Peyer's patch (tissue), 4 donors: Measurements from ENCODE around the gene BRAT1. TPM values are rescaled to one million over a fixed set of nuclear protein-coding genes. Genes with fewer than 3 reads are reported as not detected.

Experiments
- DNase-seq, 3 donors: peaks; one replicate each; pipeline ENCODE4 v3.0.0-alpha.2; 2017 to 2019
- H3K27ac ChIP-seq, 4 donors: fragments of 200-600 bp; sonication (generic); one replicate each; pipeline ENCODE4 v1.5.1; 2016 to 2019
- H3K27me3 ChIP-seq, 2 donors: fragments of 200-600 bp; sonication (generic); one replicate each; pipeline ENCODE4 v1.5.1; 2019
- H3K36me3 ChIP-seq, 3 donors: fragments of 200-600 bp; sonication (generic); one replicate each; pipeline ENCODE4 v1.5.1; 2016 to 2019
- H3K4me1 ChIP-seq, 4 donors: fragments of 200-600 bp; sonication (generic); one replicate each; pipeline ENCODE4 v1.5.1; 2016 to 2019
- H3K4me3 ChIP-seq, 4 donors: fragments of 200-600 bp; sonication (generic); 1 replicate in 3 of 4; 2 replicates in 1 of 4; pipeline ENCODE4 v1.5.1; 2016 to 2019; ENCODE audit warnings: mild to moderate bottlenecking in 1 of 4
- H3K9me3 ChIP-seq, 4 donors: fragments of 200-600 bp; sonication (generic); one replicate each; pipeline ENCODE4 v1.5.1; 2016 to 2019; ENCODE audit warnings: mild to moderate bottlenecking in 1 of 4
- CTCF ChIP-seq, 6 experiments: fragments of 450-650 bp in 4 of 6; fragments of 200-600 bp in 2 of 6; sonication (generic) in 1 of 6; IDR thresholded peaks; one replicate each; pipeline ENCODE4 v1.5.1; 2017 to 2019; ENCODE audit warnings: antibody characterized with exemption in 6 of 6, mild to moderate bottlenecking in 3 of 6, moderate library complexity in 1 of 6
- POLR2A ChIP-seq, 2 donors: fragments of 450-650 bp; IDR thresholded peaks; one replicate each; pipeline ENCODE4 v1.5.1; 2017; ENCODE audit warnings: antibody characterized with exemption in 2 of 2, mild to moderate bottlenecking in 2 of 2, moderate library complexity in 2 of 2
- total RNA-seq, 4 donors: library from RNA; depleted of rRNA; stranded (reverse); fragments of >200 nt; gene quantifications; one replicate each; pipeline ENCODE4 v1.1.0, GENCODE V29; 2016

The BRAT1 gene
- total RNA-seq, 4 donors from 2014 or later: 43.3 to 73.3 (median 54.1) TPM

DNA sequence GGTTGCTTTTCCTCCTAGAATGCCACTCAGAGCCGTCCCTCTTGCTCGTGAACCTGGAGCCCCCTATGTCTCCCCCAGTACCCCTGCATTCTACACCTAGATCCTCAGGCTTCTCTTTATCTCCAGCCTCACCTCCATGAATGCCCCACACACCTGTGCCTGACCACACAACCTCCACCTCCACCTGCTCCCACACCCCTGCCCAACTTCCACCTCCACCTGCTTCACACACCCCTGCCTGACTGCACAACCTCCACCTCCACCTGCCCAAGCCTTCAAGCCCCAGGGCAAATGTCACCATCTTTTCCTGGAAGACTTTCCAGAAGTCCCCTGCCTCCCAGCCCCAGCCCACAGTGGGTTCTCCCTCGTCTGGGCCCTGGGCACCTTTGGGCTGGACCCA is 42.6 kb downstream of the BRAT1 start:
- no peak for TF ChIP-seq CTCF (IDR thresholded peaks at IDR 0.05)
- no peak for TF ChIP-seq POLR2A (IDR thresholded peaks at IDR 0.05)
- peak overlapping the region; percentile 62 to 97 (median 88) for H3K27ac ChIP-seq
- no peaks in the 10 kb centered on the region for H3K27me3 ChIP-seq
- H3K36me3 ChIP-seq: no peaks in the 10 kb centered on the region
- H3K9me3 ChIP-seq: no peaks in the 10 kb centered on the region
- peaks cover 0 to 55% (median 46%) of the 10 kb centered on the region in 4 donors for H3K4me1 ChIP-seq
- DNase-seq: no peak
- H3K4me3 ChIP-seq: no peak overlapping the region

DNA sequence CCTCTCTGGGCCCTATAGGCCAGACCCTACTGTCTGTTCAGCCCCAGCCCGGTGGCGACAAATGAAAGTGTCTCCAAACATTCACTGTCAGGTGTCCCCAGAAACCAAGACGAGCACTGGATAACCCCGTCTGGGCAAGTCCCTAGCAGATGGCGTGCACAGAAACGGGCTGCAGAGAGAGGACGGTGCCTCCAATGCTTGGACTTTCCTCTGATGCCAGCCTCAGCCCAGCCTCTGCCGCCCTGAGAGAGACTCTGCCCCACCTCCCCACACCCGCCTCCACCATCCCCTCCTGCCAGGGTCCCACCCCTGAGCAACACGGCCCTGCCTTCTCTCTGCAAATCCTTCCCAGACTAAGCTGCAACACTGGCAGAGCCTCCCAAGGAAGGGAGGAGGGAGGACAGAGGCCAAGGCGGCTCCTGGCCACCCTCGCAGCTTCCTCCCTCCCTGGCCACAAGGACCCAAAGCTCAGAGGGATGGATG is 43.1 kb downstream of the BRAT1 start:
- no peaks in the 10 kb centered on the region for H3K27me3 ChIP-seq
- H3K4me3 ChIP-seq: peak overlapping the region in 1 of 4 donors; percentile 32
- peaks cover 0 to 55% (median 47%) of the 10 kb centered on the region in 4 donors for H3K4me1 ChIP-seq
- H3K27ac ChIP-seq: peak overlapping the region; percentile 62 to 97 (median 88)
- DNase-seq: no peak
- H3K36me3 ChIP-seq: no peaks in the 10 kb centered on the region
- TF ChIP-seq POLR2A (IDR thresholded peaks at IDR 0.05) (no peak), CTCF (IDR thresholded peaks at IDR 0.05) (no peak)
- H3K9me3 ChIP-seq: no peaks in the 10 kb centered on the region

DNA sequence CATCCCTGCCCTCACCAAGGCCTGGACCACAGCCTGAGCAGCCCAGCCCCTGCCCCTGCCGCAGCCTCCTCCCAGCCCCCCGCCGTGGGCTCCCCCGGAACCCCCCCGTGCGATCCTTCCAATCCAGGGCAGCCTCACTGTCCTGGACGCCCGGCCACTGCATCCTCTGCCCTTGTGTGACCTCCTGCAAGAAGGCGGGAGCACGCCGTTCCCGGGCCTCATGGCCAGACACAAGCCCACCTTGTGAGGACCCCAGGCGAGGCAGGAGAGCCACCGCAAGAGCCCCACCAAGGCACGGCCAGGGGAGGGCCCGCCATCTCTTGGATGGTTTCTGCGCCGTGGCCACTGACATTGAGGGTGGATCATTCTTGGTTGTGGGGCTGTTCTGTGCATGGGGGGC is 43.6 kb downstream of the BRAT1 start:
- Histone ChIP-seq H3K4me1 (peaks cover 0 to 55% (median 47%) of the 10 kb centered on the region in 4 donors), H3K4me3 (peak overlapping the region in 3 of 4 donors; percentile 20 to 32 (median 22)), H3K36me3 (no peaks in the 10 kb centered on the region), H3K27me3 (no peaks in the 10 kb centered on the region), H3K27ac (peak overlapping the region; percentile 62 to 97 (median 88)), H3K9me3 (no peaks in the 10 kb centered on the region)
- no peak for TF ChIP-seq POLR2A (IDR thresholded peaks at IDR 0.05)
- no peak for DNase-seq

GRCh38 chr7:2510909-2511768 is 44.2 kb downstream of the BRAT1 start:
- Histone ChIP-seq H3K4me1 (peaks cover 0 to 55% (median 47%) of the 10 kb centered on the region in 4 donors), H3K9me3 (no peaks in the 10 kb centered on the region), H3K36me3 (no peaks in the 10 kb centered on the region), H3K27me3 (no peaks in the 10 kb centered on the region), H3K4me3 (peak overlapping the region; percentile 15 to 32 (median 21)), H3K27ac (peak overlapping the region; percentile 62 to 97 (median 88))
- DNase-seq: peak in 2 of 3 donors; percentile 88 to 91
- TF ChIP-seq POLR2A (IDR thresholded peaks at IDR 0.05) (no peak), CTCF (IDR thresholded peaks at IDR 0.05) (no peak)

DNA sequence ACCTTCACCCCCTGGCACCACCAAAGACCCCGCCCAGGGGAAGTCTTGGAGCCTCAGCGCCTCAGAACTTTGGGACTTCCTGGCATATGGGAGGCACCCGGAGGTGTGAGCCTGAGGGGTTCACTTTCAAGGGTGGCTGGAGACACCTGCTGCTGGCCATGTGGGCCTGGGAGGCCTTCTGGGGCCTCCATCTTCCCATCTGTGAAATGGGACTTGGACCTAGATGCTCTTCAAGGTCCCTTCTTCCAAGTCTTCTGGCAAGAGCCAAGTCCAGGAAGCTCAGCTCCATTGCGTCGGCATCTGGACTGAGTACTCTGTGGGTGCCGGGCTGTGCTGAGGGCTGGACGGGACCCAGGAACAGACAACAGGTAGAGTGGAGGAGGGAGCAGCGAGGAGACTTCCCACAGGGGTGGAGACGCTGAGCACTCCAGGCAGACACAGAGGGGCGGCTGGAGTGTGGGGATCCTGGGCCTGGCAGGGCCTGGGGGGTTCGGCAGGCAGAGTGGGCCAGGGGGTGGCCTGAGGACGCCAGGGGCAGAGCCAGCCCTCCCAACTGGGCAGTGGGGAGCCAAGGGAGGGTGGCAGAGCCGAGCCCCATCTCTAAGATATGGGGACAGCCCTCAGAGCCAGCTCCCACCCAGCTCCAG is 45.1 kb downstream of the BRAT1 start:
- H3K27ac ChIP-seq: peak overlapping the region; percentile 62 to 97 (median 88)
- H3K4me3 ChIP-seq: peak overlapping the region in 2 of 4 donors; percentile 16 to 32
- peak in 1 of 3 donors; percentile 54 for DNase-seq
- no peaks in the 10 kb centered on the region for H3K36me3 ChIP-seq
- H3K9me3 ChIP-seq: no peaks in the 10 kb centered on the region
- H3K27me3 ChIP-seq: no peaks in the 10 kb centered on the region
- peaks cover 0 to 55% (median 47%) of the 10 kb centered on the region in 4 donors for H3K4me1 ChIP-seq
- TF ChIP-seq POLR2A (IDR thresholded peaks at IDR 0.05): no peak
- TF ChIP-seq CTCF (IDR thresholded peaks at IDR 0.05): no peak
